GM13977 (cell line): ENCODE data around the gene RELCH.

Source experiments
- DNase-seq: peaks from one replicate; pipeline ENCODE4 v3.0.0; 2012; ENCODE audit warnings: low spot score
- in situ Hi-C: fragments of 300-500 bp; cut with MboI; formaldehyde crosslinking; loops from one replicate; pipeline ENCODE4 v1.12.0; 2022; ENCODE audit warnings: low sequenced_read_pairs, low pct_unique_long_range_greater_than_20kb, mixed read lengths, inconsistent platforms; ENCODE audit not compliant: unreplicated experiment
- TF ChIP-seq, protein P1 (sequence below): IDR thresholded peaks from 2 replicates; pipeline ENCODE4 v1.5.1; 2012; ENCODE audit warnings: mild to moderate bottlenecking, control low read depth; ENCODE audit not compliant: insufficient read depth; ENCODE audit errors: extremely low read depth, missing control alignments

Gene RELCH

DNA sequence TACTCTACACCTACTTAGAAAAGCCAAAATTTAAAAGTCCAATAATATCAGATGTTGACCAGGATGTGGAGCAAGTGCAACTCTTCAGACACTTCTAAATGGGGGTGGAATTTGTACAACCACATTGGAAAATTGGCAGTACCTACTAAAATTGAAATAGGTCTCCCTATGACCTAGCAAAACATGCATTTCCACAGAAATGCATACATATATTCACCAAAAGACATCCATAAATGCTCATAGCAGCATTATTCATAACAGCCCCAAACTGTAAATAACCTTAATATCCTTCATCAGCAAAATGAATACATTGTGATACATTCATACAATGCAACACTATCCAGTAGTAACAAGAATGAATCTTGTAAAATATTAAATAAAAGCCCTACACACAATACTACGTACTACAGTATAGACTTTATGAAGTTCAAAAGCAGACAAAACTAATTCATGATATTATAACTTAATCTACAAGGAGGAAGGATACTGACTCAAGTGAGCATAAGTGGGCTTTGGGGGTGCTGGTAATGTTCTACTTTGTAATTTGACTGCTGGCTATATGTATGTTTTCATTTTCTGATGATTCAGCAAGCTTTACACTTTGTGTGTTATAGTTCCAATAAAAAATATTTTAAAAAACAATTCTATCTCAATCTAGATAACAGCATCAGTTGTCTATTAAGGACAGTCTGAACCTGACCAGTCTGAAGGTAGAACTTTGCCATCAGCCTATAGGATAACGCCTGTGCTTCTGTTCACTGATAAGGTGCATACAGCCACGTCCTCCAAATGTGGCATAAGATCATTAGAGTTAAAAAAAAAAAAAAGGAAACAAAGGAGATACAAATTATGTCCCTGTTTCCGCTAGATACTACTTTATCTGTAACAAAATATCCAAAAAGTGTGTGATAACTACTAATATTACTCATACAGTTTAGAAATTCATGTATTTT is 131.4 kb downstream of the RELCH start:
- in situ Hi-C loops = no loop called here
- DNase-seq = no peak

DNA sequence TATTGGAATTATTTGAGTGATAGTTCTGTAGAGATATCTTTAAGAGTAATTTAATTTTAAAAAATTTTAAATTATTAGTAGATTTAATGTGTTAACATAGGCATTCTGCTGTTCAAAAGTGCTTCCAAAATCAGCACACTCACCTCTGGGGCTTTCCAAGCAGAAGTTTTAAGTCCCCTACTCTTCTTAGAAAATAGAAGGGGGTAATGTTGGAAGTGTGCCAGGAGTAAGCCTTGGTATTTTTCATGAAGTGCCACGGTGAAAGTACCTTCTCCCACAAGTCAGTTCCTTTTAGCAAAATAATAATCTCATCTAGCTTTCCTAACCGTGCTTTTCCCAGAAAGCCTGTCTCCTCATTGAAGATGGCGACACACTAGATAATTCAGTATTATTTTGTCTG is 134.1 kb downstream of the RELCH start:
- in situ Hi-C loops = no loop called here
- no peak for DNase-seq
- TF ChIP-seq, protein P1, sequence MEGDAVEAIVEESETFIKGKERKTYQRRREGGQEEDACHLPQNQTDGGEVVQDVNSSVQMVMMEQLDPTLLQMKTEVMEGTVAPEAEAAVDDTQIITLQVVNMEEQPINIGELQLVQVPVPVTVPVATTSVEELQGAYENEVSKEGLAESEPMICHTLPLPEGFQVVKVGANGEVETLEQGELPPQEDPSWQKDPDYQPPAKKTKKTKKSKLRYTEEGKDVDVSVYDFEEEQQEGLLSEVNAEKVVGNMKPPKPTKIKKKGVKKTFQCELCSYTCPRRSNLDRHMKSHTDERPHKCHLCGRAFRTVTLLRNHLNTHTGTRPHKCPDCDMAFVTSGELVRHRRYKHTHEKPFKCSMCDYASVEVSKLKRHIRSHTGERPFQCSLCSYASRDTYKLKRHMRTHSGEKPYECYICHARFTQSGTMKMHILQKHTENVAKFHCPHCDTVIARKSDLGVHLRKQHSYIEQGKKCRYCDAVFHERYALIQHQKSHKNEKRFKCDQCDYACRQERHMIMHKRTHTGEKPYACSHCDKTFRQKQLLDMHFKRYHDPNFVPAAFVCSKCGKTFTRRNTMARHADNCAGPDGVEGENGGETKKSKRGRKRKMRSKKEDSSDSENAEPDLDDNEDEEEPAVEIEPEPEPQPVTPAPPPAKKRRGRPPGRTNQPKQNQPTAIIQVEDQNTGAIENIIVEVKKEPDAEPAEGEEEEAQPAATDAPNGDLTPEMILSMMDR = no peak

More for the DNA sequence above, 131.4 kb downstream of the RELCH start:
- TF ChIP-seq, protein P1 = no peak

DNA sequence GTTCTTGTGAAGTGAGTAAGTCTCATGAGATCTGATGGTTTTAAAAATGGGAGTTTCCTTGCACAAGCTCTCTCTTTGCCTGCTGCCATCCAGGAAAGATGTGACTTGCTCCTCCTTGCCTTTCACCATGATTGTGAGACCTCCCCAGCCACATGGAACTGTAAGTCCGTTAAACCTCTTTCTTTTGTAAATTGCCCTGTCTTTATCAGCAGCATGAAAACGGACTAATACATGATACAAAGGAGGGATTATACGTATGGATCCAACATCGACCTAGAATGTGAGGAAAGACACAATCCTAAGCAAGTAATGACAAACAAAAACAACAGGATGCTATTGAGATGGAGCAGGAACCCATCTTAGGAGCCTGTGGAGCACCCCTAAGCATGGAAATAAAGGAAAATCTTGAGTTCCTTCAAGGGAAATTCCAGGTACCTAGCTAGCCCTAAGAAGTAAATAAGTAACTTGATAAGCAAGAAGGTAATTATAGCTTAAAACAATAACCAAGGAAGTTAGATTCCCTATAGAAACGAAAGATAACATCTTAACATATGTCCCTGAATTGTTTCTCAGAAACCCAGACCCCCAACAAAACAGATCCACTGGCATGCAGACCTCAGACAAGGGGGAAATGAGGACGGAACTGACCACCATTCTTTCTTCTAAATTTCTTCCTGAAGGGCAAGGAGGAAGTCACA is 136.6 kb downstream of the RELCH start:
- TF ChIP-seq, protein P1 = no peak
- in situ Hi-C loops = no loop called here
- no peak for DNase-seq

DNA sequence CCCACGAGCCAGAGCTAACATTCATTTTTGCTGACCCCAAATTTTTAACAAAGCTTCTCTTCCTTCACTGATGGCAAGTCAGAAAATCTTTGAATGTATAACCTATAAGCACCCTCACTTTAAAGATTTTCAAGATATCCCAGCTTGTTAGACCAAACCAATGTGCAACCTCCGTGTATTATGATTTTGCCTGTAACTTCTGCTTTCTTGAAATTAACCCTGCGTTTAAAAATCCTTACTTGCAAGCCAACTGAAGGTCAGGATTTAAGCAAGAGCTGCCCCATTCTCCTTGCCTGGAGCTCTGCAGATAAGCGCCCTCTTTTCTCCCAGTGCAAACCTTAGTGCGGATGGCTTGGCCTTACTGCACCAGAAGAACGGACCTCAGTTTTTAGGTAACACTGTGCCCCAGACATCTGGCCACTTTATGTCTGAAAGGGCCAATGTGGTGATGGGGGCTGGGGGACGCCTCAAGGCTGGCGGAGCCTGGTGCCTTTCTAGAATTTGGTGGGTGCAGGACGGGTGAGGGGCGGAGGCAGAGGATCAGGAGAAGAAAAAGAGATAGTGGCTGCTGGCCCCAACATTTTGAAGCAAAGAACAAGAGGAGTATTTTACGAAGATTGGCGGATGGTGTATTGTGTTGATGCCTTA is 137.2 kb downstream of the RELCH start:
- DNase-seq = no peak
- in situ Hi-C loops = no loop called here
- TF ChIP-seq, protein P1 = no peak

DNA sequence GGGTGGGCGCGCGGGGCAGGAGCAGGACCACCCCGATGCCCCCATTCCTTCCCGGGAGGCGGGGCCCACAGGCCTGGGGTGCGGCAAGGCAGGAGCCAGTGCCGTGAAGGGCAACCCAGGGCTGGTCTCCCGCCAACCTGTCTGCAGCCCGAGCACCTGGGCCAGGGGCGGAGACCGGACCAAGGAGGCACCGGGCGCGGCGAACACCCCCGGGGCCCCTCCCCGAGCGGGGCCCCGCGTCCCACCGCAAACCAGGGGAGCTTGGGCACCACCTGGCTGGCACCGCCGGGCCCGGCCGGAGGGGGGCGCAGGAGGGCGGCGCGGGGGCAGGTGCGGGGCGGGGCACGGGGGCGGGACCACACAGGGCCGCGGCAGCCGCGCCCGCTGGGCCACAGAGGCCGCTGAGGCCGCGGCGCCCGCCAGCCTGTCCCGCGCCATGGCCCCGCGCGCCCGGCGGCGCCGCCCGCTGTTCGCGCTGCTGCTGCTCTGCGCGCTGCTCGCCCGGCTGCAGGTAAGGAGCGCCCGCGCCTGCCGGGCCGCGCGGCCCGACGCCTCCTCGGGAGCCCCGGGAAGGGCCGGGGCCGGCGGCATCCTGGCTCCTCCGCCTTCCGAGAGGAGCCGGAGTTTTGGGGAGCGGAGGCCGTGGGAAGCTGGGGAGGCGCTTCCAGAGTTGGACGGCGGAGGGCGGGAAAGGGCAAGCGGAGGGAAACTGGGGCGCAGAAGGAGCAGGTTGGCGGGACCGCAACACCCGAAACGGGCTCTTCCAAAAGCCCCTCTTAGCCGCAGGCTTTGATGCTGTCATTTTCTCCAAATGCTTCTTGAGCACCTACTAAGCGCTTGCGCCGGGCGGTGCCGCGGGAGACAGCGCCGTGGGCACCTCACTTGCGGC is 138.1 kb downstream of the RELCH start, which contains the start of gene TNFRSF11A:
Gene TNFRSF11A, plus strand, starts transcription at position 394 of the 889 bp plus-strand sequence. Its CDS starts 43 bp downstream, at position 437.
- in situ Hi-C loops = no loop called here
- TF ChIP-seq, protein P1 = peak; percentile 65
- DNase-seq = peak; percentile 92
